ENCODE data around the gene PRKD2. TPM values are rescaled to one million over a fixed set of nuclear protein-coding genes. Genes with fewer than 3 reads are reported as not detected.

PRKD2 gene
- total and polyA plus RNA-seq, 2 of the 8 experiments (the other 6 are each of a cell fraction or from before 2014, with no cell fraction given) = 24.4 to 63.8 TPM

- CTCF ChIA-PET (ENCODE audit: partially characterized antibody) = interaction anchor here (0.8 to 2.3 kb wide), 6 partner anchors 12 to 74 kb away, joined by 3 to 13 read pairs (median 6); partner anchors contain the start of gene DACT3
- TF ChIP-seq POU5F1 (IDR thresholded peaks at IDR 0.05; ENCODE audit: low read depth, low read length) (no peak), TEAD4 (IDR thresholded peaks at IDR 0.05; ENCODE audit: low read depth, low read length) (no peak), E2F6 (IDR thresholded peaks at IDR 0.05) (no peak), SP1 (IDR thresholded peaks at IDR 0.05; ENCODE audit: low read depth, low read length) (no peak), SRF (IDR thresholded peaks at IDR 0.05; ENCODE audit: low read depth, low read length) (no peak), KDM5A (IDR thresholded peaks at IDR 0.05; ENCODE audit: low read length) (no peak), TBP (IDR thresholded peaks at IDR 0.05; ENCODE audit: low read depth, low read length) (no peak), HDAC2 (IDR thresholded peaks at IDR 0.05; ENCODE audit: borderline replicate concordance in 1 of 2, low read depth in 2 of 2, low read length in 2 of 2) (no peak), RXRA (IDR thresholded peaks at IDR 0.05; ENCODE audit: insufficient read depth, low read depth, low read length) (no peak), ZNF274 (IDR thresholded peaks at IDR 0.05; ENCODE audit: borderline replicate concordance, extremely low read depth, low read length) (no peak), RFX5 (IDR thresholded peaks at IDR 0.05; ENCODE audit: borderline replicate concordance, low read depth, low read length) (no peak), EGR1 (IDR thresholded peaks at IDR 0.05; ENCODE audit: borderline replicate concordance, low read depth, low read length) (no peak), SP4 (IDR thresholded peaks at IDR 0.05; ENCODE audit: low read length) (no peak)
These were observed 29.3 kb downstream of the PRKD2 start for GRCh38 chr19:46687438-46688145.

More at GRCh38 chr19:46687438-46688145, 29.3 kb downstream of the PRKD2 start:
- Histone ChIP-seq H3K27ac (ENCODE audit: low read depth, low read length) (no peak overlapping the region), H3K23me2 (ENCODE audit: low read depth, low read length) (no peaks in the 10 kb centered on the region), H2BK20ac (ENCODE audit: low read length) (no peak overlapping the region), H3K9me3 (ENCODE audit: insufficient read depth in 2 of 2, low read depth in 1 of 2, low read length in 1 of 2) (no peaks in the 10 kb centered on the region), H3K14ac (ENCODE audit: insufficient read length) (no peak overlapping the region), H3K9ac (replicated peaks in 1 of 4; ENCODE audit: extremely low read depth in 1 of 4, low read depth in 3 of 4, low read length in 3 of 4) (no peak overlapping the region), H3K4me3 (ENCODE audit: extremely low read depth in 1 of 4, insufficient read depth in 2 of 4, low read depth in 3 of 4, low read length in 4 of 4) (no peak overlapping the region), H3K4me2 (ENCODE audit: insufficient read depth in 1 of 2, low read depth in 2 of 2, low read length in 2 of 2) (no peak overlapping the region), H3K4ac (replicated peaks; ENCODE audit: insufficient read length, low read depth, low read length) (no peak overlapping the region), H2AFZ (ENCODE audit: low read length) (no peak overlapping the region), H3K23ac (ENCODE audit: insufficient read length) (no peak overlapping the region), H2BK5ac (ENCODE audit: low read depth, low read length) (no peak overlapping the region), H3K79me2 (ENCODE audit: control insufficient read depth in 1 of 2, insufficient read depth in 2 of 2, low read length in 2 of 2) (no peaks in the 10 kb centered on the region), H3K27me3 (replicated peaks in 1 of 4; ENCODE audit: control insufficient read depth in 3 of 4, extremely low read depth in 1 of 4, insufficient read depth in 3 of 4, low read length in 3 of 4) (no peaks in the 10 kb centered on the region), H3K36me3 (ENCODE audit: control insufficient read depth in 2 of 4, insufficient read depth in 4 of 4, low read length in 3 of 4) (peaks cover 26 to 76% (median 53%) of the 10 kb centered on the region in 4 experiments), H2BK120ac (replicated peaks; ENCODE audit: low read depth, low read length) (no peak overlapping the region), H2BK12ac (ENCODE audit: low read depth, low read length) (no peak overlapping the region), H4K5ac (ENCODE audit: insufficient read length, low read depth, low read length) (no peak overlapping the region), H3K79me1 (ENCODE audit: low read depth, low read length) (no peaks in the 10 kb centered on the region), H4K91ac (replicated peaks; ENCODE audit: insufficient read length, low read length) (no peak overlapping the region), H4K8ac (ENCODE audit: extremely low read depth, insufficient read depth, low read length) (no peak overlapping the region), H2AK5ac (ENCODE audit: low read depth, low read length) (no peak overlapping the region), H2BK15ac (ENCODE audit: low read length) (no peak overlapping the region), H3K56ac (replicated peaks; ENCODE audit: insufficient read length, low read depth, low read length) (no peak overlapping the region), H3K18ac (ENCODE audit: extremely low read depth, low read length) (no peak overlapping the region), H4K20me1 (replicated peaks in 1 of 2; ENCODE audit: control insufficient read depth in 1 of 2, insufficient read depth in 2 of 2, low read length in 2 of 2) (peaks cover under 1 to 3% of the 10 kb centered on the region in 2 experiments), H3K4me1 (replicated peaks in 1 of 4; ENCODE audit: control insufficient read depth in 3 of 4, insufficient read depth in 4 of 4, low read length in 3 of 4) (no peaks in the 10 kb centered on the region)
- POLR2A ChIA-PET (ENCODE audit: partially characterized antibody) = interaction anchor here (0.6 to 2.3 kb wide), 4 partner anchors 9 to 100 kb away, joined by 3 to 6 read pairs (median 3); partner anchors contain the start of gene SLC1A5
- no peak for FAIRE-seq
- 94% methylated on average over 6 of the region's 6 CpGs; no CpG with 5 or more reads in 1 of the 2 experiments for WGBS, 2 experiments (ENCODE audit: extremely low coverage in 1 of 2, insufficient coverage in 1 of 2, insufficient read length in 1 of 2, insufficient replicate concordance in 2 of 2, low coverage in 1 of 2, low lambda C conversion rate in 2 of 2, missing lambda C conversion rate in 1 of 2)
- DNase-seq (ENCODE audit: low read depth in 1 of 2, low spot score in 2 of 2) = no peak

All from H1 (cell line).